Measurements from ENCODE around the gene SEC24D.

- no peak for TF ChIP-seq CTCF (conservative IDR thresholded peaks at IDR 0.05; ENCODE audit: low read length)
- TF ChIP-seq EZH2phosphoT487 (IDR thresholded peaks at IDR 0.05; ENCODE audit: borderline replicate concordance) = no peak
These were observed 18.6 kb downstream of the SEC24D start for GRCh38 chr4:118817178-118817930.
